NCI-H2196 treated with DMSO at 0.1 percent for 48 hours (cell line): ENCODE results near the gene RBBP8.
"Not testable (repeated sequence)": the region's sequence is repeated elsewhere in the genome, so short reads cannot be mapped to it uniquely, and the experiment has no call there.

Source experiments
- DNase-seq: peaks from one replicate; lab custom pipeline; 2025; ENCODE audit not compliant: unreplicated experiment; lab: John Stamatoyannopoulos, UW

Gene RBBP8

DNA sequence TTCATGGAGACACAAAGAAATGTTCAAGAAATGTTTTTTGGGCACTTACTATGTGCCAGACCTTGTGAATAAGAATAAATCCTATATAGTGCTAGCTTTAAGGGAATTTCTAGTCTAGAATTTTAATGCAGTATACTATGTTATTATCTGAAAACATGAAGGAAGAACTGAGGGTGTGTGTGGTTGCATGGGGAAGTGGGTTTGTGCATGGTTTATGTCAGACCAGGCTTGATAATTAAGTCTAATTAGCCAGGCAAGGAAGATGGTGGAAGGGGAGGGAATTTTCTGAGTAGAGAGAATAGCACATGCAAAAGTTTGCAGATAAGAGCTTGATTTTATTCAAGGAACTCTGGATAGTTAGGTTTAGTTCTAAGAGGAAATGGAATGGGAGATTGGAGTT is 6.5 kb downstream of the RBBP8 start:
- DNase-seq, result no peak

DNA sequence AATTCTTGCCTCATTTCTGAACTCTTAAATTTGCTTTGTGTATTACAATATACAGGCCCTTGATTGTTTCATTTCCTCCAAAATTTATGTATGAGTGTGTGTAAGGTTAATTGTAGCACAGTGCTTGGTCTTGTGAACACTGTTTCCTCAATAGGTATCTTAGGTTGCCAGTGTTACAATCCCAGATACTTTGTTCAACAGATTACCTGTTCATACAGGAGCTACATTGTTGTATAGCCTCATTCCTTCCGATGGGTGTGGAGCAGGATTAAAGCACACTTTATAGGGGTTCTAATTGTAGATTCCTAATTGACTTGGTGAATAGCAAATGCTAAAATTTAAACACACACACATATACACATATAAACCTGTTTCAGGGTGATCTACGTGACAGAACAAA is 10.7 kb downstream of the RBBP8 start:
- DNase-seq, result no peak

- DNase-seq, result no peak
Measured at GRCh38 chr18:22946217-22946616, 13.1 kb downstream of the RBBP8 start.

GRCh38 chr18:22946846-22947245 is 13.7 kb downstream of the RBBP8 start:
- no peak for DNase-seq

DNA sequence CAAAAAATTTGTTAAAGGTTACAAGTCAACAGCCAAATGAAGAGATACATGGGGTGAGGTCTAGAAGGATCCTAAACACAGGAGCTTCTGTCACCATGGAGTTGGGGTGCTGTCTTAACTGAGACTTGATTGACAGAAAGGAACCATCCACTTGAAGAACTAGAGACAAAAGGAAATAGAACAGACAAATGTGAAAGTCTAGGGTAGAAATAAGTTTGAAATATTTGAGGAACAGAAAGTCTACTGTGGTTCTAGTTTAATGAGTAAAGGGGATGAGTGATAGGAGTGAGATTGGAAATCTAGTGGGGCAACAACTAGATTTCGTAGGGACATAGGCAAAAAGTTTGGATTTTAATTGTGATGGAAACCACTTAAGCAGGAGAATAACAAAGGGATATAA is 18.7 kb downstream of the RBBP8 start:
- no peak for DNase-seq

DNA sequence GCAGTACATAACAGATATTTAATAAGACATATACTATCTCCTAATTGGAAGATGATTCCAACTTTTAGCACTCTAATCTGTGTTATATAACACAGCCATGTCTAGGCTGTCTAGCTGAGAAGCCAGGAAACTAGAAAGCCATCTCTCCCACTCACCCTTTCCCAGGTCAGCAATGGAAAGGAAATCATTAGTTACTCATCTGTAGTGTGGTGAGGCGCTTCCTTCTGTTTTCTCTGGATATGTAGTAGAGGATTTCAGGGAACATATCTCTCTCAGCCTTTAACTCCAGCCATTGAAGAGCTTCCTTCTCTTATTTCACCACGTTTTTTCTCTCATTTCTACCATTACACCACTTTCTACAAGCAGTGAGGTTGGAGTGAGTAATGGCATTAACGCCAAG is 19.4 kb downstream of the RBBP8 start:
- DNase-seq, result no peak

DNA sequence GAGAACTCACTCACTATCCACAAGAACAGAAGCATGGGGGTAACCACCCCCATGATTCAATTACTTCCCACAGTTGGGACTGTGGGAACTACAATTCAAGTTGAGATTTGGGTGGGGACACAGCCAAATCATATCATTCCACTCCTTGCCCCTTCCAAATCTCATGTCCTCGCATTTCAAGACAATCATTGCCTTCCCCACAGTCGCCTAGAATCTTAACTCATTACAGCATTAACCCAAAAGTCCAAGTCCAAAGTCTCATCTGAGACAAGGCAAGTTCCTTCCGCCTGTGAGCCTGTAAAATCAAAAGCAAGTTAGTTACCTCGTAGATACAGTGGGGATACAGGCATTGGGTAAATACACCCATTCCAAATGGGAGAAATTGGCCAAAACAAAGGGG is 20.9 kb downstream of the RBBP8 start:
- DNase-seq, result not testable (repeated sequence)

GRCh38 chr18:22956226-22956625 is 23.1 kb downstream of the RBBP8 start:
- no peak for DNase-seq

- DNase-seq, result no peak
Measured at GRCh38 chr18:22961156-22961555, 28.0 kb downstream of the RBBP8 start.

- DNase-seq, result no peak
Measured at GRCh38 chr18:22962004-22962403, 28.9 kb downstream of the RBBP8 start.

DNA sequence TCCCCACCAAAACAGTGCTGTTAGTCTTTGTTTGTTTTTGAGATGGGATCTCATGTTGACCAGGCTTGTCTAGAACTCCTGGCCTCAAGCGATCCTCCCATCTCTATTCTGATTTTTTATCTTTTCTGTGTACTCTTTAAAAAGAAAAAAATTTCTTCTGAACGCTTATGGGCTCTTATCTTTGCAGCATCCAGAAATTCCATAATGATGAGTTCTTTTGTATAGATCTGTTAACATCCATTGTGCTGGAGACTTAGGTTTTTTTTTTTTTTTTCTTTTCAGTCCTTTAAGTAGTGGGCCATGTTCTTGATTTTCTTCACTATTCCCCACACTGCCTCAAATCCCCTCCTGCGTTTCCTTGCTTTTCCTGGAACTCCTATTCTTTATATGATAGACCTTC is 31.0 kb downstream of the RBBP8 start:
- no peak for DNase-seq

GRCh38 chr18:22964722-22965121 is 31.6 kb downstream of the RBBP8 start:
- DNase-seq, result no peak

- no peak for DNase-seq
Measured at GRCh38 chr18:22971038-22971437, 37.9 kb downstream of the RBBP8 start.

- no peak for DNase-seq
Measured at GRCh38 chr18:22974001-22974400, 40.9 kb downstream of the RBBP8 start.

- DNase-seq, result no peak
Measured at GRCh38 chr18:22974707-22975106, 41.6 kb downstream of the RBBP8 start.

- no peak for DNase-seq
Measured at GRCh38 chr18:22975508-22975907, 42.4 kb downstream of the RBBP8 start.

DNA sequence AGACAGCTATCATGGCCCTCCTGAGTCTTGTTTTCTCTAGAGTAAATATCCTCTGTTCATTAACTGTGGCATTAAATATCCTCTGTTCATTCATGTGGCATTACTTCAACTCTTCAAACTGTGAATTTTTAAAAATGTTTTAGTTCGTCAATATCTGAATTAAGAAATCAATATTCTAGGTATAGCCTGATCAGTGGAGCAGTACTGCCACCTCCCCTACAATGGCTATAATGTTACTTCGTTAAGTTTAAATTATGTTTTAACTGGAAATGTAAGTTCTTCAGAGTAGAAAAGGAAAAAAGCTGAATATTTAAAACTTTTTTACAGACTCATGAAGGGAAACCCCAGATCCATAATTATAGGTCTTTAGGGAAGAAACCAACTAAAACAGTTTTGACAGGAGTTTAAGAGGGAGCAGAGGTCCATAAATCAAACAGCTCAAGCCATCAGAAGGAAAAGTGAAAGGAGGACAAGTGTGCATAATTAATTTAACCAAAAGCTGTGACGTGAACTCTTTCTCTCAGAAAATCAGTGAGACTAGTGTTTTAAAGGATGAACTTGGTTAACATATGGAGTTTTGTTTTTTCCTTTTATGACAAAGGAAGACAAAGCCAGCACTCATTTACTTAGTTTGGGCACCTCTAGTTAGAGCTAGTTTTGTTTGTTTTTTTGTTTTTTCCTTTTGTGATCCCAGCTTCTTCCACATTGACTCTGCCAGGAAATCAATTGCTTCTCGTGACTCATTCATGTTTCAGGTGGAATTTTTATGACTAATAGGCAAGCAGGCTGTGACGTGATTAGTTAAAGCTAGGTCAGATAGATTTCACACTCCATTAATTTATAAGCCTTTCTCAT is 44.9 kb downstream of the RBBP8 start:
- peak; percentile 35 for DNase-seq

- no peak for DNase-seq
Measured at GRCh38 chr18:22980394-22980793, 47.3 kb downstream of the RBBP8 start.

DNA sequence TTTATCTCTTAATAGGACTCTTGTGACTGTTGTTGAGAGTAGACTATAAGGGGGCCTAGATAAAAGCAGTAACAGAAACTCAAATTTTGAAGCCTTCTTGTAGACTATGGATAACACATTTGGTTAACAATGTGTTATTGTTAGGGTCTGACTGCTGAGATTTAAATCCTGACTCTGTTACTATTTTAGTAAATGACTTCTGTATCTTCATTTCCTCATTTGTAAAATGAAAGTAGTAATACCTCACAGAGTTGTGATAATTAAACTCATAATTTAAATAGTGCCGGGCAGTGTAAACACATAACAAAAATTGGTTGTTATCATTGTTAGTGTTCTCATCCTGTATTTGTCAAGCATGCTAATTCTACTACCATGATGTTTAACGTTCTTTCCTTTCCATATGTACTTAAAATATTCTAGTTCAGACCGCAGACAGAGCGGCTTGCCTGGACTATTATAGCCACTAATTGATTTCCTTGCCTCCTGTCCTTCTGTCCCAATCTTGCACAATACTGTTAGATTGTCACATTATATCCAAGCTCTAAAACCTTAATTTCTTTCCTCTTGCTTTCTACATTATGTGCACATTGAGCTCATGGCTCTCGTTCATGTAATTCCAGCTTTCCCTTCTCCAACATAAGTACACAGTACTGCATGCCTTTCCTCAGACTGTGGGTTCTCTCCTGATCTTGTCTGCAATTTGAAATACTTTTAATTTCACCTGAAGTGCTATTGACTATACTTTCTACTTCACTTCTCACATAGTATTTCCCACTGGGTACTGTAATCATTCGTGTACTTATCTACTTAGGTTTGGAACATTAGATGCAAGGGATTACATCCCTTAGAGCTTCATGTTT is 48.4 kb downstream of the RBBP8 start:
- no peak for DNase-seq

- DNase-seq, result no peak
Measured at GRCh38 chr18:22983175-22983574, 50.0 kb downstream of the RBBP8 start.

DNA sequence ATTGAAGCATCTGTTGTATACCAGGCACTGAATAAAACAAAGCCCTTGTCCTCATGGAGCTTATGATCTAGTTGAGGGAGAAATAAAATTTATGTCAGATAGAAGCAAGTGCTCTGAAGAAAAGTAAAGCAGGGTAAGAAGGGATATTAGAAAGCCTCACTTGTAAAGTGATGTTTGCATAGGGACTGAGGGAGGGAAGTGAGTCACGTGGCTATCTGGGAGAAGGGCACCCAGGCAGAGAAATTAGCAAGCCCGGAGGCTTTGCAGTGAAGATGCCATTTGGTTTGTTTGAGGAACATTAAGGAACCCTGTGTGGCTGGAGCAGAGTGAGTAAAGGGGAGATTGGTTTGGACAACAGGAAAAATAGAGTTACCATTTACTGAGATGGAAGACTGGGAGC is 52.1 kb downstream of the RBBP8 start:
- no peak for DNase-seq

GRCh38 chr18:22987547-22988189 is 54.5 kb downstream of the RBBP8 start:
- no peak for DNase-seq
